ENCODE results near the gene KLHDC7B. TPM values are rescaled to one million over a fixed set of nuclear protein-coding genes. Genes with fewer than 3 reads are reported as not detected.

The KLHDC7B gene
- total RNA-seq, 1 donor from 2014 or later = 0.77 TPM

GRCh38 chr22:50502628-50503474 lies 42.8 kb upstream of the KLHDC7B start:
- intact Hi-C loops (cut with DNase I) = no loop called here

GRCh38 chr22:50503475-50504145 lies 42.1 kb upstream of the KLHDC7B start:
- H3K4me1 ChIP-seq = peaks cover 18% of the 10 kb centered on the region
- H3K4me3 ChIP-seq = no peak overlapping the region
- intact Hi-C loops (cut with DNase I) = no loop called here
- peaks cover 36% of the 10 kb centered on the region for H3K36me3 ChIP-seq
- DNase-seq (peak; percentile 50), ATAC-seq (no peak)
- no peak overlapping the region for H3K27ac ChIP-seq
- TF ChIP-seq, protein P1, sequence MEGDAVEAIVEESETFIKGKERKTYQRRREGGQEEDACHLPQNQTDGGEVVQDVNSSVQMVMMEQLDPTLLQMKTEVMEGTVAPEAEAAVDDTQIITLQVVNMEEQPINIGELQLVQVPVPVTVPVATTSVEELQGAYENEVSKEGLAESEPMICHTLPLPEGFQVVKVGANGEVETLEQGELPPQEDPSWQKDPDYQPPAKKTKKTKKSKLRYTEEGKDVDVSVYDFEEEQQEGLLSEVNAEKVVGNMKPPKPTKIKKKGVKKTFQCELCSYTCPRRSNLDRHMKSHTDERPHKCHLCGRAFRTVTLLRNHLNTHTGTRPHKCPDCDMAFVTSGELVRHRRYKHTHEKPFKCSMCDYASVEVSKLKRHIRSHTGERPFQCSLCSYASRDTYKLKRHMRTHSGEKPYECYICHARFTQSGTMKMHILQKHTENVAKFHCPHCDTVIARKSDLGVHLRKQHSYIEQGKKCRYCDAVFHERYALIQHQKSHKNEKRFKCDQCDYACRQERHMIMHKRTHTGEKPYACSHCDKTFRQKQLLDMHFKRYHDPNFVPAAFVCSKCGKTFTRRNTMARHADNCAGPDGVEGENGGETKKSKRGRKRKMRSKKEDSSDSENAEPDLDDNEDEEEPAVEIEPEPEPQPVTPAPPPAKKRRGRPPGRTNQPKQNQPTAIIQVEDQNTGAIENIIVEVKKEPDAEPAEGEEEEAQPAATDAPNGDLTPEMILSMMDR (IDR thresholded peaks at IDR 0.05) = no peak
- H3K27me3 ChIP-seq (ENCODE audit: low read depth) = no peaks in the 10 kb centered on the region
- H3K9me3 ChIP-seq = no peaks in the 10 kb centered on the region

More at GRCh38 chr22:50502628-50503474, 42.8 kb upstream of the KLHDC7B start:
- H3K4me3 ChIP-seq = no peak overlapping the region
- ATAC-seq = no peak
- TF ChIP-seq, protein P1 (IDR thresholded peaks at IDR 0.05) = no peak
- no peak for DNase-seq
- H3K9me3 ChIP-seq = no peaks in the 10 kb centered on the region
- peaks cover 22% of the 10 kb centered on the region for H3K4me1 ChIP-seq
- H3K27me3 ChIP-seq (ENCODE audit: low read depth) = no peaks in the 10 kb centered on the region
- H3K36me3 ChIP-seq = peaks cover 36% of the 10 kb centered on the region
- no peak overlapping the region for H3K27ac ChIP-seq

DNA sequence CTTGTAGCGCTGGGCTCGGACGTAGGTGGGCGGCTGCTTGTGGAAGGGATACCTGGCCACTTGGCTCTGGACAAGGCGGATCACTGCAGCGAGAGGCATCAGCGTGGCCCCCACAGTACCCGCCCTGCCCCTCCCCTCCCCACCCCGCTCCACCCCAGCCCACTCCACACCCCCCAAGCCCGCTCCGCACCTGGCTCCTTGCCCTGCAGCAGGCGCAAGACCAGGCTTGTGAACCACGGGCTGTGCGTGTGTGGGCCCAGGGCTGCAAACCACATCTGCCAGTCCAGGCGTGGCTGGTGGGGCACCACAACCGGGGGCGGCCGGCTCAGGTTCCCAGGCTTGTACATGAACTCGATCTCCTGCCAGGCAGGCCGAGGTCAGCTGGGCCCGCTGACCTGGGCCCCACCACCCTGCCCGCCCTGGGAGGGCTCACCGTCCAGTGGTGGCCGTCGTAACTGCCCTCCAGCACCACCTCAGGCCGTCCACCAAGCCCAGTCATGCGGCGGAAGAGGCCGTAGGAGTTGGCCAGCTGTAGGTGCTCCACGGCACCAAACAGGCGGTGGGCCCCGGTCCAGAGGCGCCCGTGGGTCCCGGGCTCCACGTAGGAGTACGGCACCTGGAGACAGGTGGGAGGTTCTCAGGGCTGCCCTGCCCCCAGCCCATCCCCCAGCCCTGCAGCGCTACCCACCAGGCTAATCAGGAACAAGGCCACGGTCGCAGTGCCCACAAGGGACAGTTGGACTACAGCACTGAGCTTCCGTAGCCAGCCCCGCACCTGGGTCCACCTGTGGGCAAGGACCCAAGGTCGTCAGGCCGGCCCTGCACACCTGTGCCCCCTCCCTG lies 41.1 kb upstream of the KLHDC7B start:
- H3K4me1 ChIP-seq = peaks cover 24% of the 10 kb centered on the region

GRCh38 chr22:50505276-50505775 lies 40.4 kb upstream of the KLHDC7B start:
- Histone ChIP-seq H3K4me1 (peaks cover 27% of the 10 kb centered on the region), H3K9me3 (no peaks in the 10 kb centered on the region), H3K27me3 (ENCODE audit: low read depth) (no peaks in the 10 kb centered on the region), H3K27ac (no peak overlapping the region), H3K36me3 (peaks cover 36% of the 10 kb centered on the region), H3K4me3 (no peak overlapping the region)
- intact Hi-C loops (cut with DNase I) = no loop called here
- no peak for DNase-seq
- TF ChIP-seq, protein P1 (IDR thresholded peaks at IDR 0.05) = no peak
- no peak for ATAC-seq

More for the DNA sequence above, 41.1 kb upstream of the KLHDC7B start:
- peak; percentile 52 for DNase-seq
- TF ChIP-seq, protein P1 (IDR thresholded peaks at IDR 0.05) = no peak
- Histone ChIP-seq H3K27ac (no peak overlapping the region), H3K36me3 (peaks cover 36% of the 10 kb centered on the region), H3K9me3 (no peaks in the 10 kb centered on the region), H3K4me3 (no peak overlapping the region), H3K27me3 (ENCODE audit: low read depth) (no peaks in the 10 kb centered on the region)
- intact Hi-C loops (cut with DNase I) = no loop called here
- no peak for ATAC-seq

All from lower lobe of right lung (tissue), 2 donors.